Body of pancreas (tissue), 4 donors: Measurements from ENCODE around the gene SIK3. TPM values are rescaled to one million over a fixed set of nuclear protein-coding genes. Genes with fewer than 3 reads are reported as not detected.

ENCODE experiments used
- ATAC-seq: fragments of 150-250 bp; one replicate; pipeline ENCODE4 v1.9.1; 2016
- DNase-seq, 4 donors: peaks; one replicate each; pipeline ENCODE4 v3.0.0-alpha.2; 2019
- H3K27ac ChIP-seq, 4 donors: fragments of 200-600 bp; sonication (generic); 1 replicate in 3 of 4; 2 replicates in 1 of 4; pipeline versions ENCODE4 v1.5.1 to v1.6.1; 2016 to 2019; ENCODE audit warnings: mild to moderate bottlenecking in 1 of 4, mixed read lengths in 1 of 4, moderate library complexity in 1 of 4
- H3K27me3 ChIP-seq, 2 donors: fragments of 200-600 bp; sonication (generic); one replicate each; pipeline ENCODE4 v1.6.0; 2016; ENCODE audit warnings: mild to moderate bottlenecking in 1 of 2
- H3K36me3 ChIP-seq, 2 donors: fragments of 200-600 bp; sonication (generic); replicated peaks in 1 of 2; 2 replicates each; pipeline ENCODE4 v1.5.1; 2016; ENCODE audit warnings: low read depth in 2 of 2; ENCODE audit not compliant: insufficient read depth in 1 of 2
- H3K4me1 ChIP-seq: fragments of 200-600 bp; sonication (generic); one replicate; pipeline ENCODE4 v1.6.0; 2016
- H3K4me3 ChIP-seq, 2 donors: fragments of 200-600 bp; sonication (generic); 1 replicate in 1 of 2; 2 replicates in 1 of 2; pipeline ENCODE4 v1.5.1; 2016 to 2019
- H3K9me3 ChIP-seq, 3 donors: fragments of 200-600 bp; sonication (generic); 1 replicate in 2 of 3; 2 replicates in 1 of 3; pipeline ENCODE4 v1.5.1; 2016
- CTCF ChIP-seq, 7 experiments: fragments of 450-650 bp in 4 of 7; fragments of 200-600 bp in 3 of 7; sonication (generic) in 3 of 7; IDR thresholded peaks; one replicate each; pipeline ENCODE4 v1.5.1; 2016 to 2019; ENCODE audit warnings: antibody characterized with exemption in 7 of 7
- POLR2A ChIP-seq, 3 donors: fragments of 450-650 bp; IDR thresholded peaks; one replicate each; pipeline ENCODE4 v1.6.1; 2016; ENCODE audit warnings: antibody characterized with exemption in 3 of 3, mild to moderate bottlenecking in 2 of 3
- WGBS, 2 donors: methylation state at CpG; one replicate each; pipeline ENCODE4 v1.1.5; 2017; 5-methylcytosine and 5-hydroxymethylcytosine counted together
- intact Hi-C: fragments of 100-400 bp; cut with DNase I; formaldehyde crosslinking; loops from one replicate; pipeline ENCODE4 v1.15.1; 2023
- total RNA-seq, 2 donors: library from RNA; depleted of rRNA; stranded (reverse); fragments of >200 nt; gene quantifications; one replicate each; pipeline ENCODE4 v1.1.0, GENCODE V29; 2016

Gene SIK3
- total RNA-seq, 2 donors from 2014 or later, result 24.1 to 46.1 TPM

GRCh38 chr11:116935089-116935488 lies 163.1 kb downstream of the SIK3 start:
- 96 to 100% methylated on average over 1 of the region's 1 CpG for WGBS, 2 donors
- no peak for DNase-seq
- TF ChIP-seq CTCF (IDR thresholded peaks at IDR 0.05) (no peak), POLR2A (IDR thresholded peaks at IDR 0.05) (no peak)
- Histone ChIP-seq H3K27ac (no peak overlapping the region), H3K27me3 (no peaks in the 10 kb centered on the region), H3K9me3 (no peaks in the 10 kb centered on the region), H3K4me1 (peaks cover 7% of the 10 kb centered on the region), H3K4me3 (no peak overlapping the region), H3K36me3 (no peaks in the 10 kb centered on the region)
- no peak for ATAC-seq
- intact Hi-C loops, result no loop called here

DNA sequence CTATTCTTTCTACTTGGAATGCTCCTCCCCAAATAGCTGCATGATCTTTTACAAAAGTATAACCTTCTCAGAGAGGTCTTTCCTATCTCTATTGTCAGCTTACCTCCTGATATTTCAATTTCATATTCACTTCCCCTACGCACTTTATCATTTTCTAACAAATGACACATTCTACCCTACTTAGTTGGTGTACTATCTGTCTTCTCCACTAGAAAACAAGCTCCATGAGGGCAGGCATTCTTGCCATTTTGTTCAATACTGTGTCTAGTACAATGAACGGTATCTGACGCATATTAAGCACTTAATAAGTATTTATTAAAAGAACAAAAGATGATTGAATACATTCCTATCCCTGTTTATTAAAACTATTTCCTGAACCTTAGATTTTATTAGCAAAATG lies 164.3 kb downstream of the SIK3 start:
- H3K36me3 ChIP-seq, result no peaks in the 10 kb centered on the region
- intact Hi-C loops, result no loop called here
- no peaks in the 10 kb centered on the region for H3K27me3 ChIP-seq
- no peak overlapping the region for H3K4me3 ChIP-seq
- WGBS, 2 donors, result 91 to 92% methylated on average over 3 of the region's 3 CpGs
- no peaks in the 10 kb centered on the region for H3K9me3 ChIP-seq
- DNase-seq (no peak), ATAC-seq (no peak)
- H3K27ac ChIP-seq, result no peak overlapping the region
- TF ChIP-seq POLR2A (IDR thresholded peaks at IDR 0.05) (no peak), CTCF (IDR thresholded peaks at IDR 0.05) (no peak)
- peaks cover 18% of the 10 kb centered on the region for H3K4me1 ChIP-seq

DNA sequence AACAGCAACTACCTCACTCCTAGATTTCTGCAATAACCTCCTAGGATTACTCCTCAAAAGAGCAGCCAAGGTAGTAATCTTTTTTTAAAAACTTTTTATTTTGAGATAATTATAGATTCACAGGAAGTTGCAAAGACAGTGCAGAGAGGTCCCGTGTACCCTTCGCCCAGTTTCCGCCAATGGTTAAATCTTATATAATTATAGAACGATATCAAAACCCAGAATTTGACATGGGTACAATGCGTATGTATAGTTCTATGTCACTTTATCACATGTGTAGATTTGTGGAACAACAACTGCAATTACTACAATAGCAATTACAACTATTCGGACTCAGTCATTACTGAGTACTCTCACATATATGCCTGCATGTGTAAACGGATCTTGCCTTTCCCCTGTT lies 166.0 kb downstream of the SIK3 start:
- Histone ChIP-seq H3K9me3 (no peaks in the 10 kb centered on the region), H3K4me1 (peaks cover 18% of the 10 kb centered on the region), H3K27ac (no peak overlapping the region), H3K27me3 (no peaks in the 10 kb centered on the region), H3K4me3 (no peak overlapping the region), H3K36me3 (no peaks in the 10 kb centered on the region)
- 84 to 92% methylated on average over 7 of the region's 7 CpGs for WGBS, 2 donors
- ATAC-seq, result no peak
- intact Hi-C loops, result no loop called here
- no peak for DNase-seq
- TF ChIP-seq POLR2A (IDR thresholded peaks at IDR 0.05), result no peak
- no peak for TF ChIP-seq CTCF (IDR thresholded peaks at IDR 0.05)

DNA sequence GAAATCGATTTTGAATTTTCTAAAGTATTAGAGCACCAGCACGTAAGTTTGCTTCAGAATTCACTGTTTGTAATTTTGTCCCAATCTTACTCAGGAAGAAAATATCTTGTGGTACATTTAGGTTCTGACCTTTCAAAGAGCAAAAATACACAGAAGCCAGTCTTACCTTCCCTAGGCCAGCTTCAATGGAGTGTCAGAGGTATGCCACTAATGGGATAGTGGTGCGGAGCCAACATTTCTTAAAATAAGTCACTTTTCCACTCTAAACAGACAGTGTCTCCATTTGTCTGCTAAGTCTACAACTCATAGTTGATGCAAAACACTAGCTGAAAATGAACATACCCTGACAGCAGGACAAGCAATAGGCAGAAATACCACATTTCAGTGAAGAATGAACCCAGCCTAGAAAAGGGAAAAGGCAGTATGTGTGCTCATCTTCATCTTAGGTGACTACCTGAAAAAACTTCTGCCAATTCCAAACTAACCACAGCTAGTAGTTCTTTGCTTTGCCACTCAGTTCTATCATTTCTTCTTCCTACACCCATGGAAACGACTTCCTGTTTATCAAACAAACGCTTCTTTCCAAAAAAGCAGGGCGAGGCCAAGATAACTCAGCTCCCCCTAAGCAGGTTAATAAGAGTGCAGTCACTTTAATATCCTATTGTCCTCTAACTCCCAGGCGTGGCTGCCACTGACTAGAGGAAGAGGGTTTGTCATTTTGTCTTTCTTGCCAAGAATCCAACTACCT lies 166.8 kb downstream of the SIK3 start:
- DNase-seq (no peak), ATAC-seq (no peak)
- Histone ChIP-seq H3K9me3 (no peaks in the 10 kb centered on the region), H3K36me3 (no peaks in the 10 kb centered on the region), H3K4me1 (peaks cover 18% of the 10 kb centered on the region), H3K27ac (peak overlapping the region in 2 of 4 donors; percentile 23 to 35), H3K27me3 (no peaks in the 10 kb centered on the region), H3K4me3 (no peak overlapping the region)
- 68 to 82% methylated on average over 7 of the region's 7 CpGs for WGBS, 2 donors
- TF ChIP-seq CTCF (IDR thresholded peaks at IDR 0.05) (no peak), POLR2A (IDR thresholded peaks at IDR 0.05) (no peak)
- intact Hi-C loops, result no loop called here

- Histone ChIP-seq H3K4me1 (peaks cover 18% of the 10 kb centered on the region), H3K27me3 (no peaks in the 10 kb centered on the region), H3K4me3 (no peak overlapping the region), H3K27ac (peak overlapping the region in 3 of 4 donors; percentile 7 to 35 (median 22)), H3K36me3 (no peaks in the 10 kb centered on the region), H3K9me3 (no peaks in the 10 kb centered on the region)
- no peak for DNase-seq
- 70 to 81% methylated on average over 2 of the region's 2 CpGs for WGBS, 2 donors
- TF ChIP-seq POLR2A (IDR thresholded peaks at IDR 0.05) (no peak), CTCF (IDR thresholded peaks at IDR 0.05) (no peak)
- ATAC-seq, result no peak
- intact Hi-C loops, result no loop called here
These were observed 167.6 kb downstream of the SIK3 start for GRCh38 chr11:116930586-116930985.
